Measurements from ENCODE around the gene PRKG2.
"Not testable (repeated sequence)": the region's sequence is repeated elsewhere in the genome, so short reads cannot be mapped to it uniquely, and the experiment has no call there.

PRKG2 gene

GRCh38 chr4:81164126-81164525 is 50.9 kb downstream of the PRKG2 start:
- no peak for DNase-seq (ENCODE audit: low read depth in 2 of 2)

- DNase-seq (ENCODE audit: low read depth in 2 of 2), result no peak
These were observed 52.1 kb downstream of the PRKG2 start for GRCh38 chr4:81162752-81163458.

GRCh38 chr4:81153714-81154323 is 61.2 kb downstream of the PRKG2 start:
- not testable (repeated sequence) for DNase-seq (ENCODE audit: low read depth in 2 of 2)

GRCh38 chr4:81152839-81153713 is 61.9 kb downstream of the PRKG2 start:
- DNase-seq (ENCODE audit: low read depth in 2 of 2), result no peak

GRCh38 chr4:81149976-81150375 is 65.0 kb downstream of the PRKG2 start:
- no peak for DNase-seq (ENCODE audit: low read depth in 2 of 2)

GRCh38 chr4:81148576-81148975 is 66.4 kb downstream of the PRKG2 start:
- DNase-seq (ENCODE audit: low read depth in 2 of 2), result no peak

GRCh38 chr4:81146466-81146865 is 68.6 kb downstream of the PRKG2 start:
- no peak for DNase-seq (ENCODE audit: low read depth in 2 of 2)

GRCh38 chr4:81143183-81143582 is 71.8 kb downstream of the PRKG2 start:
- no peak for DNase-seq (ENCODE audit: low read depth in 2 of 2)

GRCh38 chr4:81142744-81143143 is 72.3 kb downstream of the PRKG2 start:
- DNase-seq (ENCODE audit: low read depth in 2 of 2), result no peak

GRCh38 chr4:81137894-81138293 is 77.1 kb downstream of the PRKG2 start:
- no peak for DNase-seq (ENCODE audit: low read depth in 2 of 2)

GRCh38 chr4:81137446-81137845 is 77.6 kb downstream of the PRKG2 start:
- DNase-seq (ENCODE audit: low read depth in 2 of 2), result no peak

GRCh38 chr4:81136161-81136905 is 78.7 kb downstream of the PRKG2 start:
- no peak for DNase-seq (ENCODE audit: low read depth in 2 of 2)

GRCh38 chr4:81135501-81135900 is 79.5 kb downstream of the PRKG2 start:
- DNase-seq (ENCODE audit: low read depth in 2 of 2), result no peak

GRCh38 chr4:81131563-81131962 is 83.5 kb downstream of the PRKG2 start:
- no peak for DNase-seq (ENCODE audit: low read depth in 2 of 2)

GRCh38 chr4:81131066-81131465 is 84.0 kb downstream of the PRKG2 start:
- no peak for DNase-seq (ENCODE audit: low read depth in 2 of 2)

GRCh38 chr4:81130569-81130968 is 84.5 kb downstream of the PRKG2 start:
- no peak for DNase-seq (ENCODE audit: low read depth in 2 of 2)

- no peak for DNase-seq (ENCODE audit: low read depth in 2 of 2)
These were observed 95.0 kb downstream of the PRKG2 start for GRCh38 chr4:81120055-81120454.

GRCh38 chr4:81118086-81118485 is 96.9 kb downstream of the PRKG2 start:
- no peak for DNase-seq (ENCODE audit: low read depth in 2 of 2)

- DNase-seq (ENCODE audit: low read depth in 2 of 2), result no peak
These were observed 98.5 kb downstream of the PRKG2 start for GRCh38 chr4:81116566-81116965.

- no peak for DNase-seq (ENCODE audit: low read depth in 2 of 2)
These were observed 102.0 kb downstream of the PRKG2 start for GRCh38 chr4:81113024-81113423.

GRCh38 chr4:81109356-81109755 is 105.7 kb downstream of the PRKG2 start:
- no peak for DNase-seq (ENCODE audit: low read depth in 2 of 2)

- DNase-seq (ENCODE audit: low read depth in 2 of 2), result no peak
These were observed 108.9 kb downstream of the PRKG2 start for GRCh38 chr4:81106150-81106549.

Measured in stimulated activated CD4-positive, alpha-beta T cell treated with anti-CD3 and anti-CD28 coated beads, Interleukin-15, amount 100 ng/mL, for 48 hours (primary cell).